ENCODE results near the gene SIGLEC11.

DNA sequence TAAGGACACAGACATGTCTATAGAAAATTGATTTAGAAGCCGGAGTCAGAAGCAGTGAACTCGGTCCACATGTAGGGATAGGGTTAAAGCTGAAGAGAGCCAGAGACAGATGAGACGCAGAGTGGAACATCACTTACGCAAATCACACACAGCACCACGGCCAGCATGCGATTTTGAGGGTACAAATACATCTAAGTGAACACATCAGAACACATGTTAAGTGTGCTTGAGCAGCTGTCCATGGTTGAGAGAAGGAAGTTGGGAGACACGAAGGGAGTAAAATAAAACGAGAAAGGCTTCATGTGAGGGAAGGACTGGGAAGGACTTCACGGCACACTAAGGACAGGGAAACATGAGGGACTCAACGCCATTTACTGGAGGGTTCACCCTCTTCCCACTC is 25.4 kb upstream of the SIGLEC11 start:
- TF ChIP-seq EZH2 (IDR thresholded peaks at IDR 0.05; ENCODE audit: low read depth, unreplicated experiment) (no peak), POLR2AphosphoS5 (IDR thresholded peaks at IDR 0.05; ENCODE audit: low read depth) (no peak), CTCF (conservative IDR thresholded peaks at IDR 0.05; ENCODE audit: low read depth in 2 of 2) (no peak), REST (IDR thresholded peaks at IDR 0.05; ENCODE audit: unreplicated experiment) (no peak), EZH2phosphoT487 (IDR thresholded peaks at IDR 0.05; ENCODE audit: unreplicated experiment) (no peak)
